LNCaP clone FGC (cell line): Measurements from ENCODE around the gene GALNT16.

ENCODE experiments used
- DNase-seq: peaks from one replicate; pipeline ENCODE4 v3.0.0-alpha.2; 2011; ENCODE audit warnings: low read depth
- H3K4me3 ChIP-seq: 2 replicates; pipeline ENCODE4 v1.5.1; 2011; ENCODE audit warnings: mild to moderate bottlenecking, low read depth, low read length, control low read depth
- CTCF ChIP-seq: IDR thresholded peaks from 2 replicates; pipeline ENCODE4 v1.5.1; 2012; ENCODE audit warnings: mild to moderate bottlenecking; ENCODE audit not compliant: control insufficient read depth, insufficient read depth; ENCODE audit errors: extremely low read depth

The GALNT16 gene

GRCh38 chr14:69300601-69301221, 40.8 kb downstream of the GALNT16 start:
- DNase-seq, result no peak
- TF ChIP-seq CTCF, result no peak
- H3K4me3 ChIP-seq, result no peak overlapping the region

GRCh38 chr14:69303086-69303485, 43.1 kb downstream of the GALNT16 start:
- DNase-seq, result no peak
- TF ChIP-seq CTCF, result no peak
- no peak overlapping the region for H3K4me3 ChIP-seq

GRCh38 chr14:69312608-69313007, 52.6 kb downstream of the GALNT16 start:
- no peak for TF ChIP-seq CTCF
- DNase-seq, result no peak
- no peak overlapping the region for H3K4me3 ChIP-seq

GRCh38 chr14:69313176-69313575, 53.2 kb downstream of the GALNT16 start:
- no peak for TF ChIP-seq CTCF
- no peak overlapping the region for H3K4me3 ChIP-seq
- no peak for DNase-seq

DNA sequence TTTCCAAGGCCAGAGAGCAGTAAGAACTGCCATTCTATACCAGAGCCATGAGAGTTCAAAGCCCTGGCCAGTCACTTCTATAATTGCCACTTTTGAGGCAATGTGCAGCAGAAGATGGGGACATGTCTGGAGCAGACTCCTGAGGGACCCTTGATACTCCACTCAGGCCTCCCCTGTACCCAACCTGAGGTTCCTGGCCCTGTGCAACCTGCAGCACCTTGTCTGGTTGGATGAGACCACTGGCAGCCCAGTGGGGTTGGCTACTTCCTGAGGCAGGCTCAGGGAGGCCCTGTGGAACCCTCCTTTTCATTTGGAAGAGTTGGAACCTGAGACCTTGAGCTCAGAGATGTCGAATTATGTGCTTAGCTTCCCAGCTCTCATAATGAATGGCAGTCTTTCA, 54.4 kb downstream of the GALNT16 start:
- DNase-seq, result no peak
- no peak overlapping the region for H3K4me3 ChIP-seq
- TF ChIP-seq CTCF, result no peak

DNA sequence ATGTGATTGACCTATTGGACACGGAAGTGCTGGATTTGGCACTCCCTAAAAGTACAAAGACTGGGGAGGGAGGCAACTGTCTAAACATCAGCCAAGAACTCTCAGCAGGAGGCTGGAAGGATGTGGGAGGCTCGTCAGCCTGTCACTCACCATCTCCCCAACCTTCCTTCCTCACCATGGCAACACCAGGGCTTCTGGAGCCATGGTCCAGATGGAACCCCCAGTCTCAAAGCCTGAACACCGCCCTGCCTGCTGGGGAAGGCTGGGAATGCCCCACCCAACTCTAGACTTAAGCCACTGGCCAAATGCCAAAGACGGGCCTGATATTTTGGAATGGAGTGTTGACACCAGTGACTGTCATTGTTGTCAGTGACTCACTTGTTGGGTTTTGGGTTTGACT, 55.3 kb downstream of the GALNT16 start:
- DNase-seq, result no peak
- TF ChIP-seq CTCF, result no peak
- H3K4me3 ChIP-seq, result no peak overlapping the region

- no peak for TF ChIP-seq CTCF
- H3K4me3 ChIP-seq, result no peak overlapping the region
- DNase-seq, result no peak
These were observed 56.6 kb downstream of the GALNT16 start for GRCh38 chr14:69316449-69317101.
